Measurements from ENCODE around the gene N4BP2L1.

GRCh38 chr13:32456591-32456990 lies 28.7 kb upstream of the N4BP2L1 start:
- TF ChIP-seq, protein P1, sequence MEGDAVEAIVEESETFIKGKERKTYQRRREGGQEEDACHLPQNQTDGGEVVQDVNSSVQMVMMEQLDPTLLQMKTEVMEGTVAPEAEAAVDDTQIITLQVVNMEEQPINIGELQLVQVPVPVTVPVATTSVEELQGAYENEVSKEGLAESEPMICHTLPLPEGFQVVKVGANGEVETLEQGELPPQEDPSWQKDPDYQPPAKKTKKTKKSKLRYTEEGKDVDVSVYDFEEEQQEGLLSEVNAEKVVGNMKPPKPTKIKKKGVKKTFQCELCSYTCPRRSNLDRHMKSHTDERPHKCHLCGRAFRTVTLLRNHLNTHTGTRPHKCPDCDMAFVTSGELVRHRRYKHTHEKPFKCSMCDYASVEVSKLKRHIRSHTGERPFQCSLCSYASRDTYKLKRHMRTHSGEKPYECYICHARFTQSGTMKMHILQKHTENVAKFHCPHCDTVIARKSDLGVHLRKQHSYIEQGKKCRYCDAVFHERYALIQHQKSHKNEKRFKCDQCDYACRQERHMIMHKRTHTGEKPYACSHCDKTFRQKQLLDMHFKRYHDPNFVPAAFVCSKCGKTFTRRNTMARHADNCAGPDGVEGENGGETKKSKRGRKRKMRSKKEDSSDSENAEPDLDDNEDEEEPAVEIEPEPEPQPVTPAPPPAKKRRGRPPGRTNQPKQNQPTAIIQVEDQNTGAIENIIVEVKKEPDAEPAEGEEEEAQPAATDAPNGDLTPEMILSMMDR (IDR thresholded peaks at IDR 0.05; ENCODE audit: low read depth, low read length, missing input control), result no peak
- TF ChIP-seq, protein P2, sequence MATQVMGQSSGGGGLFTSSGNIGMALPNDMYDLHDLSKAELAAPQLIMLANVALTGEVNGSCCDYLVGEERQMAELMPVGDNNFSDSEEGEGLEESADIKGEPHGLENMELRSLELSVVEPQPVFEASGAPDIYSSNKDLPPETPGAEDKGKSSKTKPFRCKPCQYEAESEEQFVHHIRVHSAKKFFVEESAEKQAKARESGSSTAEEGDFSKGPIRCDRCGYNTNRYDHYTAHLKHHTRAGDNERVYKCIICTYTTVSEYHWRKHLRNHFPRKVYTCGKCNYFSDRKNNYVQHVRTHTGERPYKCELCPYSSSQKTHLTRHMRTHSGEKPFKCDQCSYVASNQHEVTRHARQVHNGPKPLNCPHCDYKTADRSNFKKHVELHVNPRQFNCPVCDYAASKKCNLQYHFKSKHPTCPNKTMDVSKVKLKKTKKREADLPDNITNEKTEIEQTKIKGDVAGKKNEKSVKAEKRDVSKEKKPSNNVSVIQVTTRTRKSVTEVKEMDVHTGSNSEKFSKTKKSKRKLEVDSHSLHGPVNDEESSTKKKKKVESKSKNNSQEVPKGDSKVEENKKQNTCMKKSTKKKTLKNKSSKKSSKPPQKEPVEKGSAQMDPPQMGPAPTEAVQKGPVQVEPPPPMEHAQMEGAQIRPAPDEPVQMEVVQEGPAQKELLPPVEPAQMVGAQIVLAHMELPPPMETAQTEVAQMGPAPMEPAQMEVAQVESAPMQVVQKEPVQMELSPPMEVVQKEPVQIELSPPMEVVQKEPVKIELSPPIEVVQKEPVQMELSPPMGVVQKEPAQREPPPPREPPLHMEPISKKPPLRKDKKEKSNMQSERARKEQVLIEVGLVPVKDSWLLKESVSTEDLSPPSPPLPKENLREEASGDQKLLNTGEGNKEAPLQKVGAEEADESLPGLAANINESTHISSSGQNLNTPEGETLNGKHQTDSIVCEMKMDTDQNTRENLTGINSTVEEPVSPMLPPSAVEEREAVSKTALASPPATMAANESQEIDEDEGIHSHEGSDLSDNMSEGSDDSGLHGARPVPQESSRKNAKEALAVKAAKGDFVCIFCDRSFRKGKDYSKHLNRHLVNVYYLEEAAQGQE (IDR thresholded peaks at IDR 0.05), result no peak
- TF ChIP-seq HNF4G (IDR thresholded peaks at IDR 0.05), result no peak
- no peak for TF ChIP-seq MAX (IDR thresholded peaks at IDR 0.05)
- no peak for TF ChIP-seq TAF1 (conservative IDR thresholded peaks at IDR 0.05)
- no peak for TF ChIP-seq JUND (IDR thresholded peaks at IDR 0.05)
- TF ChIP-seq EGR1 (IDR thresholded peaks at IDR 0.05; ENCODE audit: low read depth in 2 of 2), result no peak
- TF ChIP-seq ZBTB33 (IDR thresholded peaks at IDR 0.05), result no peak
- no peak for TF ChIP-seq RAD21 (IDR thresholded peaks at IDR 0.05)
- no peak for TF ChIP-seq YY1 (IDR thresholded peaks at IDR 0.05)
